Keratinocyte (primary cell): ENCODE results near the gene RYR1. TPM values are rescaled to one million over a fixed set of nuclear protein-coding genes. Genes with fewer than 3 reads are reported as not detected.

Experiments
- DNase-seq: peaks from one replicate; pipeline ENCODE4 v3.0.0-alpha.2; 2011; ENCODE audit warnings: low read depth, missing footprints, low spot score
- FAIRE-seq: peaks from 2 replicates; lab custom pipeline; 2011; peaks lifted over from hg19 to GRCh38; lab: Jason Lieb, UNC
- H2AFZ ChIP-seq: 2 replicates; pipeline ENCODE4 v1.6.0; 2012; ENCODE audit warnings: low read length, control low read depth, inconsistent platforms; ENCODE audit not compliant: control insufficient read depth
- H3K27ac ChIP-seq: 2 replicates; pipeline ENCODE4 v1.5.1; 2011; ENCODE audit warnings: low read length; ENCODE audit not compliant: control insufficient read depth, insufficient read depth
- H3K27me3 ChIP-seq: 3 replicates; pipeline ENCODE4 v1.6.0; 2011; ENCODE audit warnings: low read length; ENCODE audit not compliant: control insufficient read depth, insufficient read depth; ENCODE audit errors: extremely low read depth
- H3K36me3 ChIP-seq, 2 experiments: 2 replicates in 1 of 2; 3 replicates in 1 of 2; pipeline ENCODE4 v1.5.1; 2011; ENCODE audit warnings: low read length in 2 of 2, mild to moderate bottlenecking in 1 of 2; ENCODE audit not compliant: control insufficient read depth in 2 of 2, insufficient read depth in 2 of 2; ENCODE audit errors: extremely low read depth in 1 of 2
- H3K4me1 ChIP-seq: 3 replicates; pipeline ENCODE4 v1.5.1; 2011; ENCODE audit warnings: low read length; ENCODE audit not compliant: control insufficient read depth, insufficient read depth; ENCODE audit errors: extremely low read depth
- H3K4me2 ChIP-seq: 3 replicates; pipeline ENCODE4 v1.6.0; 2011; ENCODE audit warnings: low read depth, low read length; ENCODE audit not compliant: control insufficient read depth, insufficient read depth; ENCODE audit errors: extremely low read depth
- H3K4me3 ChIP-seq, 3 experiments: fragments of 200-600 bp in 1 of 3; sonication (generic) in 1 of 3; 2 replicates in 2 of 3; 3 replicates in 1 of 3; pipeline ENCODE4 v1.5.1; 2011 to 2016; ENCODE audit warnings: low read length in 3 of 3, mild to moderate bottlenecking in 3 of 3, control low read depth in 2 of 3, inconsistent platforms in 1 of 3, low read depth in 1 of 3, mixed read lengths in 1 of 3, mixed run types in 1 of 3, moderate library complexity in 1 of 3; ENCODE audit not compliant: control insufficient read depth in 2 of 3, insufficient read depth in 2 of 3; ENCODE audit errors: extremely low read depth in 1 of 3
- H3K79me2 ChIP-seq: 2 replicates; pipeline ENCODE4 v1.6.0; 2012; ENCODE audit warnings: low read length; ENCODE audit not compliant: control insufficient read depth, insufficient read depth
- H3K9ac ChIP-seq: 3 replicates; pipeline ENCODE4 v1.6.0; 2011; ENCODE audit warnings: low read length; ENCODE audit not compliant: control insufficient read depth, insufficient read depth; ENCODE audit errors: extremely low read depth
- H3K9me1 ChIP-seq: 3 replicates; pipeline ENCODE4 v1.6.0; 2011; ENCODE audit warnings: low read length; ENCODE audit not compliant: control insufficient read depth, insufficient read depth; ENCODE audit errors: extremely low read depth
- H3K9me3 ChIP-seq: 2 replicates; pipeline ENCODE4 v1.5.1; 2012; ENCODE audit warnings: low read depth, low read length; ENCODE audit not compliant: control insufficient read depth
- H4K20me1 ChIP-seq: 3 replicates; pipeline ENCODE4 v1.6.0; 2011; ENCODE audit warnings: low read length; ENCODE audit not compliant: control insufficient read depth, insufficient read depth; ENCODE audit errors: extremely low read depth
- CTCF ChIP-seq, 3 experiments: IDR thresholded peaks in 1 of 3; conservative IDR thresholded peaks in 1 of 3; optimal IDR thresholded peaks in 1 of 3; 2 replicates in 2 of 3; 3 replicates in 1 of 3; pipeline versions ENCODE3 to v1.5.1; 2011; ENCODE audit warnings: low read length in 3 of 3, mild to moderate bottlenecking in 3 of 3, moderate library complexity in 2 of 3, control low read depth in 1 of 3, inconsistent platforms in 1 of 3; ENCODE audit not compliant: insufficient read depth in 2 of 3; ENCODE audit errors: extremely low read depth in 1 of 3
- EZH2 ChIP-seq: IDR thresholded peaks from one replicate; pipeline ENCODE4 v1.6.1; 2012; ENCODE audit warnings: inconsistent platforms, mild to moderate bottlenecking, low read length, moderate library complexity
- dilution Hi-C: fragments of 300-500 bp; cut with MboI; formaldehyde crosslinking; loops from one replicate; pipeline ENCODE4 v1.7.0; 2020; ENCODE audit warnings: low sequenced_read_pairs; ENCODE audit not compliant: extremely low pct_ligation_motif_present
- polyA plus RNA-seq, 5 experiments: library from polyadenylated mRNA; depleted of rRNA in 3 of 5; stranded (reverse) in 3 of 5; stranded (forward) in 1 of 5; unstranded in 1 of 5; fragments of >200 nt; gene quantifications; 1 replicate in 1 of 5; 2 replicates in 3 of 5; 3 replicates in 1 of 5; pipeline versions ENCODE4 v1.2.1 to v1.2.3, GENCODE V29; 2011 to 2012; ENCODE audit warnings: missing spikeins in 2 of 5, low read depth in 1 of 5, low replicate concordance in 1 of 5

Gene RYR1
- polyA plus RNA-seq, 1 donor (not counting 4 experiments of a cell fraction or from before 2014, with no cell fraction given), result 0.41 TPM

GRCh38 chr19:38580080-38580479 lies 146.6 kb downstream of the RYR1 start:
- FAIRE-seq (no peak), DNase-seq (no peak)
- H3K4me3 ChIP-seq, result no peak overlapping the region
- H3K79me2 ChIP-seq, result no peaks in the 10 kb centered on the region
- H4K20me1 ChIP-seq, result no peaks in the 10 kb centered on the region
- H3K4me2 ChIP-seq, result no peak overlapping the region
- H3K9me1 ChIP-seq, result no peaks in the 10 kb centered on the region
- dilution Hi-C loops, result no loop called here
- H3K36me3 ChIP-seq, result no peaks in the 10 kb centered on the region
- no peak overlapping the region for H3K9ac ChIP-seq
- TF ChIP-seq CTCF (optimal IDR thresholded peaks at IDR 0.05 in 1 of 3, IDR thresholded peaks at IDR 0.05 in 1 of 3, conservative IDR thresholded peaks at IDR 0.05 in 1 of 3; ENCODE audit: extremely low read depth in 1 of 3, insufficient read depth in 2 of 3, low read length in 3 of 3), result no peak
- TF ChIP-seq EZH2, result no peak
- peaks cover 5% of the 10 kb centered on the region for H3K4me1 ChIP-seq
- H2AFZ ChIP-seq, result no peak overlapping the region
- no peaks in the 10 kb centered on the region for H3K27me3 ChIP-seq
- no peaks in the 10 kb centered on the region for H3K9me3 ChIP-seq
- H3K27ac ChIP-seq, result no peak overlapping the region

GRCh38 chr19:38583219-38583984 lies 149.9 kb downstream of the RYR1 start:
- FAIRE-seq (no peak), DNase-seq (no peak)
- no peaks in the 10 kb centered on the region for H3K9me1 ChIP-seq
- TF ChIP-seq CTCF (optimal IDR thresholded peaks at IDR 0.05 in 1 of 3, IDR thresholded peaks at IDR 0.05 in 1 of 3, conservative IDR thresholded peaks at IDR 0.05 in 1 of 3; ENCODE audit: extremely low read depth in 1 of 3, insufficient read depth in 2 of 3, low read length in 3 of 3), result no peak
- TF ChIP-seq EZH2, result no peak
- no peak overlapping the region for H3K9ac ChIP-seq
- H4K20me1 ChIP-seq, result no peaks in the 10 kb centered on the region
- H3K9me3 ChIP-seq, result no peaks in the 10 kb centered on the region
- no peaks in the 10 kb centered on the region for H3K27me3 ChIP-seq
- no peak overlapping the region for H3K4me2 ChIP-seq
- H3K79me2 ChIP-seq, result no peaks in the 10 kb centered on the region
- dilution Hi-C loops, result no loop called here
- no peak overlapping the region for H3K27ac ChIP-seq
- H3K36me3 ChIP-seq, result no peaks in the 10 kb centered on the region
- H3K4me3 ChIP-seq, result no peak overlapping the region
- H3K4me1 ChIP-seq, result peaks cover 5% of the 10 kb centered on the region
- H2AFZ ChIP-seq, result no peak overlapping the region
